GM06990 (cell line): Measurements from ENCODE around the gene OVCH1.
"Not testable (repeated sequence)": the region's sequence is repeated elsewhere in the genome, so short reads cannot be mapped to it uniquely, and the experiment has no call there.

ENCODE experiments used
- DNase-seq: peaks from one replicate; pipeline ENCODE4 v3.0.0-alpha.2; 2011; ENCODE audit not compliant: insufficient read length; ENCODE audit errors: extremely low read depth
- H3K27me3 ChIP-seq: replicated peaks from 2 replicates; pipeline ENCODE4 v1.6.0; 2011; ENCODE audit warnings: low read length; ENCODE audit not compliant: control insufficient read depth, insufficient read depth
- H3K36me3 ChIP-seq: 2 replicates; pipeline ENCODE4 v1.5.1; 2011; ENCODE audit warnings: low read length; ENCODE audit not compliant: control insufficient read depth, insufficient read depth
- H3K4me3 ChIP-seq: replicated peaks from 2 replicates; pipeline ENCODE4 v1.5.1; 2011; ENCODE audit warnings: low read depth, mild to moderate bottlenecking, control low read depth, low read length
- TF ChIP-seq, protein P1 (sequence below): IDR thresholded peaks from 2 replicates; pipeline ENCODE4 v1.5.1; 2011; ENCODE audit warnings: low read length, control low read depth, mild to moderate bottlenecking, inconsistent platforms; ENCODE audit not compliant: insufficient read depth, poor library complexity, severe bottlenecking

The OVCH1 gene

DNA sequence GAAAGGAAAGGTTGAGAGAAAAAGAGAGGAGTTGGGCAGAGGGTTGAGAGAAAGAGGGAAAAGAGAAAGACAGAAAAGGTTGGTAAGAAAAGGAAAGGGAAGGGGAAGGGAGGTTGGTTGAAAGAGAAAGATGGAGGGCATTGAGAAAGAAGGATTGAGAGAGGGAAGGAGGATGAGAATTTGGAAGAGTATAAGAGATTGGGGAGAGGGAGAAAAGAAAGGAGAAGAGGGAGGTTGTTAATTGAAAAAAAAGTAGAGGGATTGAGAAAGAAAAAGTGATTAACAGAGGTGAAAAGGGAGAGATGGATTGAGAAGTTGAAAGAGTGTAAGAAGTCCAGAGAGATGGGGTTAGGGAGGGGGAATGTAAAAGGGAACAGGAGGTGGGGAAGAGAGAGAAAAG lies 95.0 kb downstream of the OVCH1 start:
- Histone ChIP-seq H3K36me3 (no peaks in the 10 kb centered on the region), H3K4me3 (no peak overlapping the region), H3K27me3 (no peaks in the 10 kb centered on the region)
- TF ChIP-seq, protein P1, sequence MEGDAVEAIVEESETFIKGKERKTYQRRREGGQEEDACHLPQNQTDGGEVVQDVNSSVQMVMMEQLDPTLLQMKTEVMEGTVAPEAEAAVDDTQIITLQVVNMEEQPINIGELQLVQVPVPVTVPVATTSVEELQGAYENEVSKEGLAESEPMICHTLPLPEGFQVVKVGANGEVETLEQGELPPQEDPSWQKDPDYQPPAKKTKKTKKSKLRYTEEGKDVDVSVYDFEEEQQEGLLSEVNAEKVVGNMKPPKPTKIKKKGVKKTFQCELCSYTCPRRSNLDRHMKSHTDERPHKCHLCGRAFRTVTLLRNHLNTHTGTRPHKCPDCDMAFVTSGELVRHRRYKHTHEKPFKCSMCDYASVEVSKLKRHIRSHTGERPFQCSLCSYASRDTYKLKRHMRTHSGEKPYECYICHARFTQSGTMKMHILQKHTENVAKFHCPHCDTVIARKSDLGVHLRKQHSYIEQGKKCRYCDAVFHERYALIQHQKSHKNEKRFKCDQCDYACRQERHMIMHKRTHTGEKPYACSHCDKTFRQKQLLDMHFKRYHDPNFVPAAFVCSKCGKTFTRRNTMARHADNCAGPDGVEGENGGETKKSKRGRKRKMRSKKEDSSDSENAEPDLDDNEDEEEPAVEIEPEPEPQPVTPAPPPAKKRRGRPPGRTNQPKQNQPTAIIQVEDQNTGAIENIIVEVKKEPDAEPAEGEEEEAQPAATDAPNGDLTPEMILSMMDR: no peak
- DNase-seq: no peak

DNA sequence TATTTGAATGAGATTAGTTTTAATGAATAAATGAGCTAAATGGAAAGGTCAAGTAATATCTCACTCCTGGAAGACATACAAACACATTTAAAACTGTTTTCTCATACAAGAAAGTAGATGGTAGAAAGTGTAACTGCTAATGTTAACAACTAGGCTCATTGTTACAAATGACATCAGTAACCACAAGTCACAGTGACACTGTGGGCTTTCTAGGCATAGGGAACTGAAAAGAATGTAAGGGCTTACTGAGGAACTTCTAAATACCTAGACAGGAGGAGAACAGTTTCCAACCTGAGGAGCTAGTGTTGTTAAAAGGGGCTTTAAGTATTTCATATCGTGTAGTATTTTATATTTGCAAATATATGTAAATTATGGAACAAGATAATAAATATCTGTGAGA lies 99.0 kb downstream of the OVCH1 start:
- Histone ChIP-seq H3K4me3 (no peak overlapping the region), H3K36me3 (no peaks in the 10 kb centered on the region), H3K27me3 (no peaks in the 10 kb centered on the region)
- peak; percentile 35 for DNase-seq
- TF ChIP-seq, protein P1: no peak

DNA sequence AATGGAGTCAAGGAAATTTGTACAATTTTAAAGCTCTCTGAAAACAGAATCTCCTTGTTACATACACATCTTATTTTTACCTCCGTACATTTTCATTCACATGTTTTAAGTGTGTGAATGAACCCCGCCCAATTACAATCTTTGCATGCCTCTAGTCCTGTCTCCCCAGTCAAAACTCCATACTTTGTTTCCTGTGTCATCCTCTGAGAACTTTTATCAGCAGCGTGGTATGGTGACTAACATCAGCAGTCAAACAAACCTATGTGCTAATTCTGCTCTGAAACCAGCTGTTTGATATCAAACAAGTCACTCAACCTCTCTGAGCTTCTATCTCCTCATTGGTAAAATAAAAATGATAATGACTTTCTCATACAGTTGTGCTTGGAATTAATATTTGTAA lies 100.7 kb downstream of the OVCH1 start:
- Histone ChIP-seq H3K36me3 (no peaks in the 10 kb centered on the region), H3K4me3 (no peak overlapping the region), H3K27me3 (no peaks in the 10 kb centered on the region)
- DNase-seq: no peak
- TF ChIP-seq, protein P1: no peak

DNA sequence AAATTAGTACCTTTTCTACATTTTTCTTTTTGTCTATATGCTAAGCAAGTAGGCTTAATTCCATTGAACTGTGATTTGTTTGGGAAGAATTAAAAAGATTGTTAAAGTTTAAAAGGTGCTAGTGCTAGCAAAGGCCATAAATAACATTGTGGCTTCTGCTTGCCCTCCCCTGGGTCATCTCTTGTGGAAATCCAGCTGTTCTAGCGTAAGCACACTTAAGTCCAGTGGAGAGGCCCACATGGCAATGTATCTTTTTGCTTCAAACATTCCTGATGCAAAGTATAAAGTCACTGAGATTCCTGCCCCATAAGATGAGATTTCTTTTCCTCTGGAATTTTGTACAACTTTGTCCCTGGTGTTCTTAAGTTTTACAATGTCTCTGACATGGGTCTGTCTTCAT lies 102.1 kb downstream of the OVCH1 start:
- DNase-seq: no peak
- TF ChIP-seq, protein P1: no peak
- Histone ChIP-seq H3K36me3 (no peaks in the 10 kb centered on the region), H3K4me3 (no peak overlapping the region), H3K27me3 (no peaks in the 10 kb centered on the region)

DNA sequence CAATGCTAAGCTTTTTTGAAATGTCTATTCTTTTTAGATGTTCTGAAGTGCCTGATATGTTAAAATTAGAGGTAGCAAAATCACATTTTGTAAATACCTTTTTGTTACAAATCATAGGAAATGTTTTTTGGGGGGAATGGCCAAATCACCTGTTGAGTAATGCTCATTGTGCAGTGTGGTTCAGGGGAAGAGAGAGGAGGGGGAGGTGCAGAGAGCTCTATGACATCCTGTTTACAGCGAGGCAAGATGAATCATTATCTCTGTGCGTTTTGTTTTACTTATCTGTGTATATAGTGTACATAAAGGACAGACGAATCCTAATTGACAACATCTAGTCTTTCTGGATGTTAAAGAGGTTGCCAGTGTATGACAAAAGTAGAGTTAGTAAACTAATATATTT lies 107.1 kb downstream of the OVCH1 start:
- not testable (repeated sequence) for H3K36me3 ChIP-seq, H3K4me3 ChIP-seq, H3K27me3 ChIP-seq
- peak; percentile 9 for DNase-seq

DNA sequence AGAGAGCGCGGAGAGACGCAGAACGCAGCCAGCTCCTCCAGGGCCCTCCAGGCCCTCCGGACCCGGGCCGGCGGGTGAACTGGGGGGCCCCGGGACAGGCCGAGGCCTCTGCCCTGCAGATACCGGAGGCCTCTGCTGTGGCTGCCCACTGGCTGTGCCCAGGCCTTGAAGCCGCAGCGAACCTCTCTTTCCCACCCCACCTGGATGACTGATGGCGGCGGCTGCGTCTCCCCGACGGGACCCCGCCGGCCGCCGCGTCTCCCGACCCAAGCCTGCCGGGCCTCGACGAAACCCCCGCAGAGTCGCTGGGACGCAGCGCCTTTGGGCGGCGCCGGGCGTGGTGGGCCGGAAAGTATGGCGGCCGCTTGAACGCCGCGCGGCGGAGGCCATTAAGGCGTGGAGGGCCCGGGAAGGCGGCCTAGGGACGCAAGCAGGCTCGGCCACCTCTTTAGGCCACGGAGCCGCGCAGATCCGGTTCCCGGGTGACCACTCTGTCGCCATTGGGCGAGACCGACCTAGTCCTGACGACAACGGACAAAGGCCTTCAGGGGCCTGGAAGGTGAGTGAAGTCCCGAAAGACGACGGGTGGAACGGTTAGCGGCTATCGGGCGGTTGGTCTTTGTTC lies 108.1 kb downstream of the OVCH1 start:
- Histone ChIP-seq H3K27me3 (no peaks in the 10 kb centered on the region), H3K36me3 (no peaks in the 10 kb centered on the region), H3K4me3 (no peak overlapping the region)
- peak; percentile 80 for DNase-seq
- TF ChIP-seq, protein P1: no peak

DNA sequence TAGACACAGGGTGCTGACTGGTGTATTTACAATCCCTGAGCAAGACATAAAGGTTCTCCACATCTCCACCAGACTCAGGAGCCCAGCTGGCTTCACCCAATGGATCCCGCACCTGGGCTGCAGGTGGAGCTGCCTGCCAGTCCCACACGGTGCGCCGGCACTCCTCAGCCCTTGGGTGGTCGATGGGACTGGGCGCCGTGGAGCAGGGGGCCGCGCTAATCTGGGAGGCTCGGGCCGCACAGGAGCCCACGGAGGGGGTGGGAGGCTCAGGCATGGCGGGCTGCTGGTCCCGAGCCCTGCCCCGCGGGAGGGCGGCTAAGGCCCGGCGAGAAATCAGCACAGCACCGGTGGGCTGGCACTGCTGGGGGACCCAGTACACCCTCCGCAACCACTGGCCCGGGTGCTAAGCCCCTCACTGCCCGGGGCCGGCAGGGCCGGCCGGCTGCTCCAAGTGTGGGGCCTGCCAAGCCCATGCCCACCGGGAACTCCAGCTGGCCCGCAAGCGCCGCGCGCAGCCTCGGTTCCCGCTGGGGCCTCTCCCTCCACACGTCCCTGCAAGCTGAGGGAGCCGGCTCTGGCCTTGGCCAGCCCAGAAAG lies 111.3 kb downstream of the OVCH1 start:
- DNase-seq, H3K36me3 ChIP-seq, H3K4me3 ChIP-seq, H3K27me3 ChIP-seq: not testable (repeated sequence)

DNA sequence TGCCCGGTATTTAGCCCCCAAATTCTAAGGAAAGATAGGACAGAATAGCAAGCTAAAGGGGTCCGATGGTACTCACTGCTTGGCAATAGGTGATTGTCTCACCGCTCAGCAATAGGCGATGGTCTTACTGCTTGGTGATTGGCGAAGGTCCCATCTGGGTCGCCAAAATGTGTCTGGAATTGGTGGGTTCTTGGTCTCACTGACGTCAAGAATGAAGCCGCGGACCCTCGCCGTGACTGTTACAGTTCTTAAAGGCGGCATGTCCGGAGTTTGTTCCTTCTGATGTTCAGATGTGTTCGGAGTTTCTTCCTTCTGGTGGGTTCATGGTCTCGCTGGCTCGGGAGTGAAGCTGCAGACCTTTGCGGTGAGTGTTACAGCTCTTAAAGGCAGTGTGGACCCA lies 112.3 kb downstream of the OVCH1 start:
- H3K36me3 ChIP-seq, H3K4me3 ChIP-seq, H3K27me3 ChIP-seq, DNase-seq: not testable (repeated sequence)
